Measurements from ENCODE around the gene PRKN.
A peak's percentile ranks its signal among the peaks of the same experiment; 100 is the strongest.

PRKN gene

GRCh38 chr6:162706232-162706631, 21.3 kb downstream of the PRKN start:
- TF ChIP-seq BCL11B (tag by site-specific recombination; IDR thresholded peaks at IDR 0.05; ENCODE audit: low read depth) (no peak), ZNF558 (tag by site-specific recombination; IDR thresholded peaks at IDR 0.05) (no peak), OVOL3 (tag by site-specific recombination; IDR thresholded peaks at IDR 0.05) (no peak), ZNF580 (tag by site-specific recombination; IDR thresholded peaks at IDR 0.05) (no peak), KLF8 (tag by site-specific recombination; IDR thresholded peaks at IDR 0.05) (no peak), ZNF221 (tag by site-specific recombination; IDR thresholded peaks at IDR 0.05; ENCODE audit: borderline replicate concordance) (no peak), ZNF335 (tag by site-specific recombination; conservative IDR thresholded peaks at IDR 0.05) (no peak), ZNF426 (tag by site-specific recombination; IDR thresholded peaks at IDR 0.05) (no peak)
- Histone ChIP-seq H3K27ac (ENCODE audit: extremely low read depth, low read depth, low read length) (no peak overlapping the region), H3K9me3 (ENCODE audit: control insufficient read depth, insufficient read depth, low read depth, low read length) (no peaks in the 10 kb centered on the region), H3K36me3 (ENCODE audit: control insufficient read depth in 2 of 2, insufficient read depth in 1 of 2, low read length in 2 of 2) (no peaks in the 10 kb centered on the region), H3K4me1 (ENCODE audit: control insufficient read depth, insufficient read depth, low read length) (no peaks in the 10 kb centered on the region), H3K4me3 (ENCODE audit: low read depth, low read length) (no peak overlapping the region)
- ChIA-PET CTCF (interaction anchor here (0.6 kb wide), 2 partner anchors 27 to 393 kb away, joined by 3 read pairs; no protein-coding TSS in a partner anchor), POLR2A (no interaction called here)

- H3K4me3 ChIP-seq (ENCODE audit: low read depth, low read length): no peak overlapping the region
- H3K9me3 ChIP-seq (ENCODE audit: control insufficient read depth, insufficient read depth, low read depth, low read length): no peaks in the 10 kb centered on the region
- H3K4me1 ChIP-seq (ENCODE audit: control insufficient read depth, insufficient read depth, low read length): no peaks in the 10 kb centered on the region
- ChIA-PET CTCF (interaction anchor here (0.6 kb wide), 1 partner anchor 394 kb away, joined by 3 read pairs; no protein-coding TSS in a partner anchor), POLR2A (interaction anchor here (0.6 kb wide), 1 partner anchor 22 kb away, joined by 3 read pairs; the partner anchor contains the start of genes PACRG and PRKN)
- H3K27ac ChIP-seq (ENCODE audit: extremely low read depth, low read depth, low read length): no peak overlapping the region
- TF ChIP-seq ZNF174 (tag by site-specific recombination; IDR thresholded peaks at IDR 0.05) (no peak), ZIC2 (tag by site-specific recombination; IDR thresholded peaks at IDR 0.05) (peak; percentile 38; the same call in 1 of the 2 replicates)
- H3K36me3 ChIP-seq (ENCODE audit: control insufficient read depth in 2 of 2, insufficient read depth in 1 of 2, low read length in 2 of 2): no peaks in the 10 kb centered on the region
These were observed 21.8 kb downstream of the PRKN start for GRCh38 chr6:162705736-162706135.

- no peaks in the 10 kb centered on the region for H3K36me3 ChIP-seq (ENCODE audit: control insufficient read depth in 2 of 2, insufficient read depth in 1 of 2, low read length in 2 of 2)
- no peaks in the 10 kb centered on the region for H3K4me1 ChIP-seq (ENCODE audit: control insufficient read depth, insufficient read depth, low read length)
- H3K9me3 ChIP-seq (ENCODE audit: control insufficient read depth, insufficient read depth, low read depth, low read length): no peaks in the 10 kb centered on the region
- no peak overlapping the region for H3K27ac ChIP-seq (ENCODE audit: extremely low read depth, low read depth, low read length)
- ChIA-PET POLR2A (no interaction called here), CTCF (no interaction called here)
- TF ChIP-seq ZNF596 (tag by site-specific recombination; IDR thresholded peaks at IDR 0.05) (no peak), ZNF292 (tag by site-specific recombination; IDR thresholded peaks at IDR 0.05; ENCODE audit: borderline replicate concordance, low read depth) (no peak), YY2 (tag by site-specific recombination; IDR thresholded peaks at IDR 0.05) (no peak), ZNF148 (tag by site-specific recombination; IDR thresholded peaks at IDR 0.05; ENCODE audit: borderline replicate concordance) (no peak), ZNF561 (tag by site-specific recombination; IDR thresholded peaks at IDR 0.05; ENCODE audit: borderline replicate concordance) (no peak), KLF1 (tag by site-specific recombination; IDR thresholded peaks at IDR 0.05) (no peak), ZNF514 (tag by site-specific recombination; IDR thresholded peaks at IDR 0.05) (no peak), ZNF394 (tag by site-specific recombination; IDR thresholded peaks at IDR 0.05; ENCODE audit: borderline replicate concordance) (no peak), ZNF19 (tag by site-specific recombination; IDR thresholded peaks at IDR 0.05; ENCODE audit: low read depth) (no peak), ZNF132 (tag by site-specific recombination; IDR thresholded peaks at IDR 0.05; ENCODE audit: borderline replicate concordance) (no peak), ZNF350 (tag by site-specific recombination; IDR thresholded peaks at IDR 0.05) (no peak), ZNF175 (tag by site-specific recombination; IDR thresholded peaks at IDR 0.05) (no peak), ZNF426 (tag by site-specific recombination; IDR thresholded peaks at IDR 0.05) (no peak), ZNF626 (tag by site-specific recombination; IDR thresholded peaks at IDR 0.05) (no peak), HOXA7 (CRISPR knock-in tag; IDR thresholded peaks at IDR 0.05; ENCODE audit: borderline replicate concordance) (no peak), ZNF280C (tag by site-specific recombination; IDR thresholded peaks at IDR 0.05) (no peak), ZNF544 (tag by site-specific recombination; IDR thresholded peaks at IDR 0.05) (no peak)
- H3K4me3 ChIP-seq (ENCODE audit: low read depth, low read length): no peak overlapping the region
These were observed 23.6 kb downstream of the PRKN start for GRCh38 chr6:162704001-162704400.
